Endodermal cell (in vitro differentiated cells): Measurements from ENCODE around the gene NIM1K. TPM values are rescaled to one million over a fixed set of nuclear protein-coding genes. Genes with fewer than 3 reads are reported as not detected.
A peak's percentile ranks its signal among the peaks of the same experiment; 100 is the strongest.

ENCODE experiments used
- DNase-seq: peaks from one replicate; pipeline ENCODE4 v3.0.0-alpha.2; 2017
- H3K27ac ChIP-seq: 2 replicates; pipeline ENCODE4 v1.5.1; 2013; ENCODE audit warnings: mild to moderate bottlenecking, low read depth, low read length, moderate library complexity
- H3K27me3 ChIP-seq: 2 replicates; pipeline ENCODE4 v1.6.1; 2013; ENCODE audit warnings: mild to moderate bottlenecking, low read length, moderate library complexity; ENCODE audit not compliant: insufficient read depth, control insufficient read depth, poor library complexity, severe bottlenecking
- H3K36me3 ChIP-seq: 2 replicates; pipeline ENCODE4 v1.7.0; 2013; ENCODE audit warnings: mild to moderate bottlenecking, low read length, moderate library complexity; ENCODE audit not compliant: control insufficient read depth, insufficient read depth
- H3K4me1 ChIP-seq: one replicate; pipeline ENCODE4 v1.7.0; 2013; ENCODE audit warnings: low read length; ENCODE audit not compliant: control insufficient read depth, insufficient read depth
- H3K4me3 ChIP-seq: 2 replicates; pipeline ENCODE4 v1.5.1; 2013; ENCODE audit warnings: mild to moderate bottlenecking, low read length, moderate library complexity
- H3K9ac ChIP-seq: 2 replicates; pipeline ENCODE4 v1.6.1; 2013; ENCODE audit warnings: mild to moderate bottlenecking, low read length, moderate library complexity; ENCODE audit not compliant: poor library complexity, severe bottlenecking; ENCODE audit errors: extremely low read depth
- H3K9me3 ChIP-seq: 2 replicates; pipeline ENCODE4 v1.6.1; 2013; ENCODE audit warnings: mild to moderate bottlenecking, low read length, moderate library complexity; ENCODE audit not compliant: control insufficient read depth
- H3K27ac Mint-ChIP-seq: 2 replicates; pipeline ENCODE4 v1.8.0; 2020; ENCODE audit warnings: mixed read lengths
- H3K27me3 Mint-ChIP-seq: 2 replicates; pipeline ENCODE4 v1.8.0; 2021; ENCODE audit warnings: mild to moderate bottlenecking, mixed read lengths; ENCODE audit not compliant: insufficient read depth
- H3K36me3 Mint-ChIP-seq: 2 replicates; pipeline ENCODE4 v1.8.0; 2020; ENCODE audit warnings: low read depth, mixed read lengths
- H3K4me1 Mint-ChIP-seq: 2 replicates; pipeline ENCODE4 v1.8.0; 2020; ENCODE audit warnings: mixed read lengths
- H3K4me3 Mint-ChIP-seq: 2 replicates; pipeline ENCODE4 v1.8.0; 2020; ENCODE audit warnings: mild to moderate bottlenecking, moderate library complexity, mixed read lengths
- H3K9me3 Mint-ChIP-seq: 2 replicates; pipeline ENCODE4 v1.8.0; 2020; ENCODE audit warnings: mild to moderate bottlenecking, mixed read lengths
- CTCF ChIP-seq: fragments of 200-600 bp; sonication (generic); conservative IDR thresholded peaks from 2 replicates; pipeline ENCODE4 v1.5.0; 2021; ENCODE audit warnings: antibody characterized with exemption, mild to moderate bottlenecking
- WGBS, 2 experiments: methylation state at CpG; one replicate each; pipeline versions ENCODE4 v1.1.5 to v1.1.7; 2013; ENCODE audit warnings: missing lambda C conversion rate in 2 of 2, mixed read lengths in 1 of 2; ENCODE audit not compliant: insufficient coverage in 1 of 2, insufficient read length in 1 of 2; 5-methylcytosine and 5-hydroxymethylcytosine counted together
- total RNA-seq, 2 donors: library from RNA; stranded (reverse); fragmentation: NEBNext Ultra II Directional in 1 of 2; extraction: Animal tissue kit (Norgen Biotek cat#: 25700) in 1 of 2; gene quantifications; 2 replicates in 1 of 2; 3 replicates in 1 of 2; pipeline ENCODE4 v1.2.1, GENCODE V29; 2021

Gene NIM1K
- total RNA-seq, 2 donors from 2014 or later: not detected

GRCh38 chr5:43221502-43221901 is 29.5 kb downstream of the NIM1K start:
- no peaks in the 10 kb centered on the region for H3K36me3 ChIP-seq
- no peak for DNase-seq
- Mint-ChIP-seq H3K27me3 (peaks cover 11% of the 10 kb centered on the region), H3K9me3 (peaks cover 4% of the 10 kb centered on the region), H3K4me1 (no peaks in the 10 kb centered on the region), H3K4me3 (no peak overlapping the region), H3K27ac (no peak overlapping the region), H3K36me3 (no peaks in the 10 kb centered on the region)
- H3K4me1 ChIP-seq: no peaks in the 10 kb centered on the region
- no peak overlapping the region for H3K4me3 ChIP-seq
- H3K9me3 ChIP-seq: no peaks in the 10 kb centered on the region
- no peak overlapping the region for H3K27ac ChIP-seq
- 90 to 96% methylated on average over 5 of the region's 5 CpGs for WGBS, 2 experiments
- TF ChIP-seq CTCF: no peak
- no peak overlapping the region for H3K9ac ChIP-seq
- no peaks in the 10 kb centered on the region for H3K27me3 ChIP-seq

GRCh38 chr5:43225649-43226245 is 33.7 kb downstream of the NIM1K start:
- Mint-ChIP-seq H3K9me3 (no peaks in the 10 kb centered on the region), H3K27me3 (no peaks in the 10 kb centered on the region), H3K4me1 (no peaks in the 10 kb centered on the region), H3K27ac (no peak overlapping the region), H3K36me3 (no peaks in the 10 kb centered on the region), H3K4me3 (no peak overlapping the region)
- no peaks in the 10 kb centered on the region for H3K36me3 ChIP-seq
- no peaks in the 10 kb centered on the region for H3K4me1 ChIP-seq
- TF ChIP-seq CTCF: no peak
- whole genome bisulfite sequencing, 2 experiments: 85 to 90% methylated on average over 1 to 2 of the region's 2 CpGs
- no peaks in the 10 kb centered on the region for H3K9me3 ChIP-seq
- H3K4me3 ChIP-seq: no peak overlapping the region
- no peak overlapping the region for H3K27ac ChIP-seq
- H3K27me3 ChIP-seq: no peaks in the 10 kb centered on the region
- no peak overlapping the region for H3K9ac ChIP-seq
- no peak for DNase-seq

GRCh38 chr5:43227655-43228054 is 35.6 kb downstream of the NIM1K start:
- H3K27ac Mint-ChIP-seq: no peak overlapping the region
- peak; percentile 75 for TF ChIP-seq CTCF
- no peak overlapping the region for H3K4me3 ChIP-seq
- H3K36me3 ChIP-seq: no peaks in the 10 kb centered on the region
- no peaks in the 10 kb centered on the region for H3K9me3 ChIP-seq
- H3K27ac ChIP-seq: no peak overlapping the region
- H3K9ac ChIP-seq: no peak overlapping the region
- no peaks in the 10 kb centered on the region for H3K9me3 Mint-ChIP-seq
- H3K36me3 Mint-ChIP-seq: no peaks in the 10 kb centered on the region
- H3K4me3 Mint-ChIP-seq: no peak overlapping the region
- no peaks in the 10 kb centered on the region for H3K4me1 Mint-ChIP-seq
- H3K27me3 ChIP-seq: no peaks in the 10 kb centered on the region
- H3K4me1 ChIP-seq: no peaks in the 10 kb centered on the region
- 81 to 100% methylated on average over 1 of the region's 1 CpG for WGBS, 2 experiments
- DNase-seq: no peak
- no peaks in the 10 kb centered on the region for H3K27me3 Mint-ChIP-seq
